ENCODE data around the gene TMPRSS11D. TPM values are rescaled to one million over a fixed set of nuclear protein-coding genes. Genes with fewer than 3 reads are reported as not detected.

The TMPRSS11D gene
- total RNA-seq, 1 experiment from 2014 or later, result not detected

- ChIA-PET CTCF (no interaction called here), POLR2A (ENCODE audit: unreplicated experiment) (no interaction called here)
- H3K27ac ChIP-seq, result no peak overlapping the region
- H3K4me3 ChIP-seq, result no peak overlapping the region
- no peaks in the 10 kb centered on the region for H3K9me2 ChIP-seq (ENCODE audit: insufficient read depth)
- no peak for DNase-seq
- H3F3A ChIP-seq (ENCODE audit: insufficient read depth, low read depth), result no peaks in the 10 kb centered on the region
- H3K27me3 ChIP-seq (ENCODE audit: insufficient read depth, low read depth), result no peaks in the 10 kb centered on the region
- H2AFZ ChIP-seq, result no peak overlapping the region
- BruUV-seq (replicated peaks), result no TSS peak
- no peaks in the 10 kb centered on the region for H3K79me2 ChIP-seq (ENCODE audit: low read depth)
- intact Hi-C loops (cut with micrococcal nuclease; ENCODE audit: unreplicated experiment), result no loop called here
- no peaks in the 10 kb centered on the region for H4K20me1 ChIP-seq (ENCODE audit: insufficient read depth)
- no peaks in the 10 kb centered on the region for H3K9me3 ChIP-seq (ENCODE audit: insufficient read depth, low read depth)
- no peaks in the 10 kb centered on the region for H3K4me1 ChIP-seq (replicated peaks; ENCODE audit: insufficient read depth)
- TF ChIP-seq EZH2 (IDR thresholded peaks at IDR 0.05; ENCODE audit: low read depth) (no peak), CTCF (conservative IDR thresholded peaks at IDR 0.05) (no peak)
- H3K36me3 ChIP-seq (ENCODE audit: low read depth), result no peaks in the 10 kb centered on the region
- no peak overlapping the region for H3K4me2 ChIP-seq
These were observed 87.0 kb downstream of the TMPRSS11D start for GRCh38 chr4:67796810-67797209.

DNA sequence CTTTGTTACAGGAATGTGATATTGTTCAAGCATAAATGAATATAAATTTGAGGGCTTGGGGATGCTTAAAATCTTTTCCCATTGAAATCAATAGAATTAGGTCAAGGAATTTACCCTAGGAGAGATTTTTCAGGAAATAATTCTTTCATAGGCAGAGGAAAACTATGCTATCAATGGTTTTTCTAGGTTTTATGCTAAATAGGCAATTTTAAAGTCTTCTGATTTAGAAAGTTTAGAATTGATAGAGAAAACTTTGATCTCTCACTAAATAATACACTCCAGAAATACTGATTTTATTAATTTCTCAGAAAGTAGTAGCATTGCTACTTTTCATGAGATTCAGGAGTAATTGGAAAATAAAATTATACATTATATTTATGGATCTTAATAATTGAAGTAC, 93.1 kb downstream of the TMPRSS11D start:
- Histone ChIP-seq H3K9me2 (ENCODE audit: insufficient read depth) (no peaks in the 10 kb centered on the region), H4K20me1 (ENCODE audit: insufficient read depth) (no peaks in the 10 kb centered on the region), H3K9me3 (ENCODE audit: insufficient read depth, low read depth) (no peaks in the 10 kb centered on the region), H2AFZ (no peak overlapping the region), H3K27me3 (ENCODE audit: insufficient read depth, low read depth) (no peaks in the 10 kb centered on the region), H3K4me3 (no peak overlapping the region), H3K4me1 (replicated peaks; ENCODE audit: insufficient read depth) (no peaks in the 10 kb centered on the region), H3K36me3 (ENCODE audit: low read depth) (no peaks in the 10 kb centered on the region), H3K4me2 (no peak overlapping the region), H3F3A (ENCODE audit: insufficient read depth, low read depth) (no peaks in the 10 kb centered on the region), H3K79me2 (ENCODE audit: low read depth) (no peaks in the 10 kb centered on the region), H3K27ac (no peak overlapping the region)
- CTCF ChIA-PET, result no interaction called here
- POLR2A ChIA-PET (ENCODE audit: unreplicated experiment), result no interaction called here
- no peak for DNase-seq
- TF ChIP-seq CTCF (conservative IDR thresholded peaks at IDR 0.05), result no peak
- TF ChIP-seq EZH2 (IDR thresholded peaks at IDR 0.05; ENCODE audit: low read depth), result no peak
- intact Hi-C loops (cut with micrococcal nuclease; ENCODE audit: unreplicated experiment), result no loop called here
- BruUV-seq (replicated peaks), result no TSS peak

DNA sequence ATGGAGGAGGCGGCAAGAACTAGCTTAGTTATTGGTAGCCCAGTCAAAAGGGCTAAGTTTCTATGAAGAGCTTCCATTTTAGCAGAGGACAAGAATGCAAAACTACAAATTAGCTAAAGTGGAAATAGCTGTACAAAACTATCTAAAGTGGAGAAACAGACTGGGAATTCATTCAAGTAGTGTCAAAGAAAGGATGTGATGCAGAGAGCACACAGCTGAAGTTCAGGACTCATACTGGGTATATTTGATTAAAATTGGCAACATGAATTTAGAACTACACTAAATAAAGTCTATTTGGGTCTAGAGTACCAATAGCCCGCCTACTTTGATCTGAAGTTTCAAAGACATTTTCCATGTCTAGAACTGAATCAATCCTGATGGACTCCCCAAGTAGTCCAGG, 96.5 kb downstream of the TMPRSS11D start:
- Histone ChIP-seq H2AFZ (no peak overlapping the region), H3K9me2 (ENCODE audit: insufficient read depth) (no peaks in the 10 kb centered on the region), H4K20me1 (ENCODE audit: insufficient read depth) (no peaks in the 10 kb centered on the region), H3K27me3 (ENCODE audit: insufficient read depth, low read depth) (no peaks in the 10 kb centered on the region), H3K4me2 (no peak overlapping the region), H3K4me3 (no peak overlapping the region), H3K9me3 (ENCODE audit: insufficient read depth, low read depth) (no peaks in the 10 kb centered on the region), H3K27ac (no peak overlapping the region), H3K4me1 (replicated peaks; ENCODE audit: insufficient read depth) (no peaks in the 10 kb centered on the region), H3K79me2 (ENCODE audit: low read depth) (no peaks in the 10 kb centered on the region), H3F3A (ENCODE audit: insufficient read depth, low read depth) (no peaks in the 10 kb centered on the region), H3K36me3 (ENCODE audit: low read depth) (no peaks in the 10 kb centered on the region)
- ChIA-PET POLR2A (ENCODE audit: unreplicated experiment) (no interaction called here), CTCF (no interaction called here)
- intact Hi-C loops (cut with micrococcal nuclease; ENCODE audit: unreplicated experiment), result no loop called here
- no peak for TF ChIP-seq CTCF (conservative IDR thresholded peaks at IDR 0.05)
- TF ChIP-seq EZH2 (IDR thresholded peaks at IDR 0.05; ENCODE audit: low read depth), result no peak
- BruUV-seq (replicated peaks), result no TSS peak
- no peak for DNase-seq
